Smooth muscle cell (in vitro differentiated cells): Measurements from ENCODE around the gene SH3BGRL3. TPM values are rescaled to one million over a fixed set of nuclear protein-coding genes. Genes with fewer than 3 reads are reported as not detected.

Experiments used
- DNase-seq: peaks from one replicate; lab custom pipeline; 2025; ENCODE audit not compliant: unreplicated experiment; lab: John Stamatoyannopoulos, UW
- H2AFZ ChIP-seq: fragments of 200-600 bp; sonication (generic); 2 replicates; pipeline ENCODE4 v1.6.0; 2016; ENCODE audit warnings: antibody characterized with exemption, low read depth, mild to moderate bottlenecking
- H3F3A ChIP-seq: fragments of 200-600 bp; sonication (generic); 2 replicates; pipeline ENCODE4 v1.6.0; 2017; ENCODE audit warnings: antibody characterized with exemption, low read depth
- H3K27ac ChIP-seq: fragments of 200-600 bp; sonication (generic); 2 replicates; pipeline ENCODE4 v1.5.1; 2016; ENCODE audit warnings: low read depth, mild to moderate bottlenecking
- H3K27me3 ChIP-seq: fragments of 200-600 bp; sonication (generic); 2 replicates; pipeline ENCODE4 v1.6.1; 2016; ENCODE audit warnings: low read depth, mild to moderate bottlenecking
- H3K36me3 ChIP-seq: fragments of 200-600 bp; sonication (generic); 2 replicates; pipeline ENCODE4 v1.5.1; 2016; ENCODE audit warnings: low read depth
- H3K4me1 ChIP-seq: fragments of 200-600 bp; sonication (generic); 2 replicates; pipeline ENCODE4 v1.5.1; 2016; ENCODE audit warnings: low read depth
- H3K4me2 ChIP-seq: fragments of 200-600 bp; sonication (generic); 2 replicates; pipeline ENCODE4 v1.6.0; 2016; ENCODE audit warnings: mild to moderate bottlenecking
- H3K4me3 ChIP-seq: fragments of 200-600 bp; sonication (generic); 2 replicates; pipeline ENCODE4 v1.5.1; 2016; ENCODE audit warnings: mild to moderate bottlenecking
- H3K79me2 ChIP-seq: fragments of 200-600 bp; sonication (generic); 2 replicates; pipeline ENCODE4 v1.6.0; 2016; ENCODE audit warnings: low read depth, mild to moderate bottlenecking
- H3K9ac ChIP-seq: fragments of 200-600 bp; sonication (generic); 2 replicates; pipeline ENCODE4 v1.6.0; 2016; ENCODE audit warnings: low read depth
- H3K9me3 ChIP-seq: fragments of 200-600 bp; sonication (generic); replicated peaks from 2 replicates; pipeline ENCODE4 v1.5.1; 2016; ENCODE audit warnings: low read depth
- H4K20me1 ChIP-seq: fragments of 200-600 bp; sonication (generic); 2 replicates; pipeline ENCODE4 v1.6.0; 2016; ENCODE audit warnings: low read depth
- WGBS: methylation state at CpG from one replicate; pipeline ENCODE4 v1.1.7; 2016; ENCODE audit warnings: low lambda C conversion rate; 5-methylcytosine and 5-hydroxymethylcytosine counted together
- polyA plus RNA-seq: library from polyadenylated mRNA; unstranded; fragments of >200 nt; fragmentation: Nextera tagmentation; extraction: Ambion mirVana; gene quantifications from 2 replicates; pipeline ENCODE4 v1.2.1, GENCODE V29; 2016
- total RNA-seq: library from RNA; depleted of rRNA; stranded (reverse); fragments of >200 nt; gene quantifications from 2 replicates; pipeline ENCODE4 v1.2.3, GENCODE V29; 2014
- TF ChIP-seq, protein P1 (sequence below): fragments of 200-600 bp; sonication (generic); IDR thresholded peaks from 2 replicates; pipeline ENCODE4 v1.5.1; 2017; ENCODE audit warnings: borderline replicate concordance, mild to moderate bottlenecking, antibody characterized with exemption; ENCODE audit not compliant: insufficient read depth, poor library complexity, severe bottlenecking

Gene SH3BGRL3
- total and polyA plus RNA-seq, 2 experiments from 2014 or later, result 241 to 1,367 TPM

- H4K20me1 ChIP-seq, result peaks cover 38% of the 10 kb centered on the region
- no peak overlapping the region for H3K9ac ChIP-seq
- 75% methylated on average over 4 of the region's 4 CpGs for WGBS
- H3K27me3 ChIP-seq, result no peaks in the 10 kb centered on the region
- H3K9me3 ChIP-seq, result no peaks in the 10 kb centered on the region
- H3K79me2 ChIP-seq, result no peaks in the 10 kb centered on the region
- DNase-seq, result no peak
- peak overlapping the region; percentile 94 for H3K4me2 ChIP-seq
- H3K4me1 ChIP-seq, result peaks cover 42% of the 10 kb centered on the region
- H3K27ac ChIP-seq, result peak overlapping the region; percentile 96
- no peak overlapping the region for H3K4me3 ChIP-seq
- TF ChIP-seq, protein P1, sequence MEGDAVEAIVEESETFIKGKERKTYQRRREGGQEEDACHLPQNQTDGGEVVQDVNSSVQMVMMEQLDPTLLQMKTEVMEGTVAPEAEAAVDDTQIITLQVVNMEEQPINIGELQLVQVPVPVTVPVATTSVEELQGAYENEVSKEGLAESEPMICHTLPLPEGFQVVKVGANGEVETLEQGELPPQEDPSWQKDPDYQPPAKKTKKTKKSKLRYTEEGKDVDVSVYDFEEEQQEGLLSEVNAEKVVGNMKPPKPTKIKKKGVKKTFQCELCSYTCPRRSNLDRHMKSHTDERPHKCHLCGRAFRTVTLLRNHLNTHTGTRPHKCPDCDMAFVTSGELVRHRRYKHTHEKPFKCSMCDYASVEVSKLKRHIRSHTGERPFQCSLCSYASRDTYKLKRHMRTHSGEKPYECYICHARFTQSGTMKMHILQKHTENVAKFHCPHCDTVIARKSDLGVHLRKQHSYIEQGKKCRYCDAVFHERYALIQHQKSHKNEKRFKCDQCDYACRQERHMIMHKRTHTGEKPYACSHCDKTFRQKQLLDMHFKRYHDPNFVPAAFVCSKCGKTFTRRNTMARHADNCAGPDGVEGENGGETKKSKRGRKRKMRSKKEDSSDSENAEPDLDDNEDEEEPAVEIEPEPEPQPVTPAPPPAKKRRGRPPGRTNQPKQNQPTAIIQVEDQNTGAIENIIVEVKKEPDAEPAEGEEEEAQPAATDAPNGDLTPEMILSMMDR, result no peak
- H3F3A ChIP-seq, result peaks cover 20% of the 10 kb centered on the region
- H2AFZ ChIP-seq, result no peak overlapping the region
- no peaks in the 10 kb centered on the region for H3K36me3 ChIP-seq
These were observed 3.5 kb downstream of the SH3BGRL3 start for GRCh38 chr1:26283279-26283853.

DNA sequence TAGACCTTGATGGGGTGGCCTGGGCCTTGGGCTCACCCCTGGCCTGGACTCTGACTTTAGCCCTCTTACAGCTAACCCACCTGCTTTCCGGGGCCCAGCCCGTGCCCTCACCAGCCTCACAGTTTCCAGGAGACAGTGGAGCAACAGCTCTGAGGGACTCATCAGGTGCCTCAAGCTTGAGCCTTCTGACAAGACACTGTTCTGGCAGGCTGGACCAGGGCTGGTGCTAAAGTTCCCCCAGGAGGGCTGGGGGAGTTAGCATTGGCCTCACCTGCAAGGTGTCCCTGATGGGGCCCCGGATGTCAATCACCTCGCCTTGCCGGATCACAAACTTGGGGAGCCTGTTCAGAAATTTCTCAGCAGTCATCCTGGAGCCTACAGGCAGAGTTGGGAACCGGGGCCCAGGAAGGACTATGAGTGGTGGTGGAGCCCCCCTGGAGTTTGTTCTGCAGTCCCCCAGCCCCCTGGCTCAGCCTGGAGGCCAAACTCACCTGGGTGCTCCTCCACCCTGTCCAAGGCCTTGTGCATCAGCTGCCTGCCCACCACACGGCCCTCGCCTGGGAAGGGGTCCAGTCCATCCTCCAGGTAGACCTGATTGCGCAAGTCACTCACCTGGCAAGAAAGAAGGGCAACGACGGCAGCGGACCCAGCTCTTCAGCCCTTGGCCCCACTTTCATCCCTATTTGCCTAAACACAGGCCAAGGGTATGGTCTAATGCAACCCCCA lies 4.1 kb downstream of the SH3BGRL3 start:
- TF ChIP-seq, protein P1, result no peak
- peak overlapping the region; percentile 96 for H3K27ac ChIP-seq
- peaks cover 38% of the 10 kb centered on the region for H4K20me1 ChIP-seq
- no peak overlapping the region for H3K9ac ChIP-seq
- H3F3A ChIP-seq, result peaks cover 19% of the 10 kb centered on the region
- no peak overlapping the region for H3K4me3 ChIP-seq
- no peaks in the 10 kb centered on the region for H3K36me3 ChIP-seq
- WGBS, result 95% methylated on average over 12 of the region's 12 CpGs
- no peaks in the 10 kb centered on the region for H3K79me2 ChIP-seq
- peak overlapping the region; percentile 94 for H3K4me2 ChIP-seq
- H2AFZ ChIP-seq, result no peak overlapping the region
- DNase-seq, result no peak
- H3K27me3 ChIP-seq, result no peaks in the 10 kb centered on the region
- no peaks in the 10 kb centered on the region for H3K9me3 ChIP-seq
- peaks cover 37% of the 10 kb centered on the region for H3K4me1 ChIP-seq

GRCh38 chr1:26284597-26285347 lies 4.9 kb downstream of the SH3BGRL3 start:
- no peak overlapping the region for H2AFZ ChIP-seq
- no peaks in the 10 kb centered on the region for H3K79me2 ChIP-seq
- WGBS, result 18% methylated on average over 22 of the region's 22 CpGs
- H3K4me2 ChIP-seq, result peak overlapping the region; percentile 94
- peaks cover 38% of the 10 kb centered on the region for H4K20me1 ChIP-seq
- no peak overlapping the region for H3K9ac ChIP-seq
- H3K4me1 ChIP-seq, result peaks cover 31% of the 10 kb centered on the region
- TF ChIP-seq, protein P1, result peak; percentile 38
- no peaks in the 10 kb centered on the region for H3K36me3 ChIP-seq
- DNase-seq, result peak; percentile 52
- H3K27me3 ChIP-seq, result no peaks in the 10 kb centered on the region
- H3K4me3 ChIP-seq, result no peak overlapping the region
- H3K9me3 ChIP-seq, result no peaks in the 10 kb centered on the region
- peak overlapping the region; percentile 96 for H3K27ac ChIP-seq
- peaks cover 12% of the 10 kb centered on the region for H3F3A ChIP-seq
